ENCODE measurements around the gene IGF2.

Gene IGF2

GRCh38 chr11:2140411-2141400 lies 1.5 kb upstream of the IGF2 start:
- DNase-seq (ENCODE audit: low read depth), result no peak
- TF ChIP-seq, protein P1, sequence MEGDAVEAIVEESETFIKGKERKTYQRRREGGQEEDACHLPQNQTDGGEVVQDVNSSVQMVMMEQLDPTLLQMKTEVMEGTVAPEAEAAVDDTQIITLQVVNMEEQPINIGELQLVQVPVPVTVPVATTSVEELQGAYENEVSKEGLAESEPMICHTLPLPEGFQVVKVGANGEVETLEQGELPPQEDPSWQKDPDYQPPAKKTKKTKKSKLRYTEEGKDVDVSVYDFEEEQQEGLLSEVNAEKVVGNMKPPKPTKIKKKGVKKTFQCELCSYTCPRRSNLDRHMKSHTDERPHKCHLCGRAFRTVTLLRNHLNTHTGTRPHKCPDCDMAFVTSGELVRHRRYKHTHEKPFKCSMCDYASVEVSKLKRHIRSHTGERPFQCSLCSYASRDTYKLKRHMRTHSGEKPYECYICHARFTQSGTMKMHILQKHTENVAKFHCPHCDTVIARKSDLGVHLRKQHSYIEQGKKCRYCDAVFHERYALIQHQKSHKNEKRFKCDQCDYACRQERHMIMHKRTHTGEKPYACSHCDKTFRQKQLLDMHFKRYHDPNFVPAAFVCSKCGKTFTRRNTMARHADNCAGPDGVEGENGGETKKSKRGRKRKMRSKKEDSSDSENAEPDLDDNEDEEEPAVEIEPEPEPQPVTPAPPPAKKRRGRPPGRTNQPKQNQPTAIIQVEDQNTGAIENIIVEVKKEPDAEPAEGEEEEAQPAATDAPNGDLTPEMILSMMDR (IDR thresholded peaks at IDR 0.05; ENCODE audit: low read depth, low read length), result no peak
- TF ChIP-seq POLR2A (IDR thresholded peaks at IDR 0.05; ENCODE audit: extremely low read depth, insufficient read length), result no peak
- TF ChIP-seq MYC (IDR thresholded peaks at IDR 0.05; ENCODE audit: low read depth, low read length), result no peak
- no peak for TF ChIP-seq MAX (IDR thresholded peaks at IDR 0.05; ENCODE audit: low read depth, low read length)
- no peak overlapping the region for H3K4me3 ChIP-seq (ENCODE audit: low read depth, low read length)

GRCh38 chr11:2139621-2140337 lies 590 bp upstream of the IGF2 start:
- DNase-seq (ENCODE audit: low read depth), result no peak
- no peak overlapping the region for H3K4me3 ChIP-seq (ENCODE audit: low read depth, low read length)
- TF ChIP-seq POLR2A (IDR thresholded peaks at IDR 0.05; ENCODE audit: extremely low read depth, insufficient read length), result no peak

- no peak for DNase-seq (ENCODE audit: low read depth)
- no peak overlapping the region for H3K4me3 ChIP-seq (ENCODE audit: low read depth, low read length)
- TF ChIP-seq, protein P1 (IDR thresholded peaks at IDR 0.05; ENCODE audit: low read depth, low read length), result no peak
- no peak for TF ChIP-seq MYC (IDR thresholded peaks at IDR 0.05; ENCODE audit: low read depth, low read length)
- TF ChIP-seq MAX (IDR thresholded peaks at IDR 0.05; ENCODE audit: low read depth, low read length), result no peak
- no peak for TF ChIP-seq POLR2A (IDR thresholded peaks at IDR 0.05; ENCODE audit: extremely low read depth, insufficient read length)
Measured at GRCh38 chr11:2138431-2139122, 612 bp downstream of the IGF2 start.

- H3K4me3 ChIP-seq (ENCODE audit: low read depth, low read length), result no peak overlapping the region
Measured at GRCh38 chr11:2138068-2138430, 1.1 kb downstream of the IGF2 start.

GRCh38 chr11:2137202-2138067 lies 1.8 kb downstream of the IGF2 start:
- no peak for DNase-seq (ENCODE audit: low read depth)
- H3K4me3 ChIP-seq (ENCODE audit: low read depth, low read length), result no peak overlapping the region

More at GRCh38 chr11:2138068-2138430, 1.1 kb downstream of the IGF2 start:
- DNase-seq (ENCODE audit: low read depth), result no peak
- TF ChIP-seq POLR2A (IDR thresholded peaks at IDR 0.05; ENCODE audit: extremely low read depth, insufficient read length) (no peak), MAX (IDR thresholded peaks at IDR 0.05; ENCODE audit: low read depth, low read length) (no peak), MYC (IDR thresholded peaks at IDR 0.05; ENCODE audit: low read depth, low read length) (no peak)
- TF ChIP-seq, protein P1 (IDR thresholded peaks at IDR 0.05; ENCODE audit: low read depth, low read length), result no peak

More at GRCh38 chr11:2137202-2138067, 1.8 kb downstream of the IGF2 start:
- TF ChIP-seq MAX (IDR thresholded peaks at IDR 0.05; ENCODE audit: low read depth, low read length) (no peak), POLR2A (IDR thresholded peaks at IDR 0.05; ENCODE audit: extremely low read depth, insufficient read length) (no peak), MYC (IDR thresholded peaks at IDR 0.05; ENCODE audit: low read depth, low read length) (no peak)
- TF ChIP-seq, protein P1 (IDR thresholded peaks at IDR 0.05; ENCODE audit: low read depth, low read length), result no peak
